Endothelial cell of umbilical vein (primary cell): Measurements from ENCODE around the gene PASK. TPM values are rescaled to one million over a fixed set of nuclear protein-coding genes. Genes with fewer than 3 reads are reported as not detected.
"Not testable (repeated sequence)": the region's sequence is repeated elsewhere in the genome, so short reads cannot be mapped to it uniquely, and the experiment has no call there.

Source experiments
- BruUV-seq: library from RNA; stranded (reverse); fragments of 400-500 nt; replicated peaks from 2 replicates; lab custom pipeline; 2021; lab: Mats Ljungman, UMichigan
- CTCF ChIA-PET: fragments of 300-600, 350-600 bp; sonication (Branson Sonifier 250); formaldehyde crosslinking; loops from one replicate; lab custom pipeline; 2021; ENCODE audit warnings: antibody characterized with exemption, inconsistent platforms; lab: Charles Lee
- POLR2A ChIA-PET: fragments of 300-600, 350-600 bp; sonication (Branson Sonifier 250); formaldehyde crosslinking; loops from one replicate; lab custom pipeline; 2021; ENCODE audit warnings: antibody characterized with exemption, inconsistent platforms; lab: Charles Lee
- DNase-seq: peaks from one replicate; pipeline ENCODE4 v3.0.0-alpha.2; 2011; ENCODE audit warnings: low read depth, low spot score
- FAIRE-seq: peaks from 2 replicates; lab custom pipeline; 2011; peaks lifted over from hg19 to GRCh38; lab: Jason Lieb, UNC
- H2AFZ ChIP-seq: 2 replicates; pipeline ENCODE4 v1.6.0; 2012; ENCODE audit warnings: low read depth, low read length, control low read depth, inconsistent platforms
- H3K27ac ChIP-seq: 2 replicates; pipeline ENCODE4 v1.5.1; 2011; ENCODE audit warnings: low read depth, mild to moderate bottlenecking, control low read depth, low read length, moderate library complexity; ENCODE audit not compliant: insufficient read depth
- H3K27me3 ChIP-seq, 2 experiments: 2 replicates each; pipeline versions ENCODE4 v1.6.0 to v1.6.1; 2011; ENCODE audit warnings: low read length in 2 of 2, mixed read lengths in 1 of 2; ENCODE audit not compliant: control insufficient read depth in 2 of 2, insufficient read depth in 2 of 2
- H3K36me3 ChIP-seq, 2 experiments: 2 replicates in 1 of 2; 3 replicates in 1 of 2; pipeline ENCODE4 v1.5.1; 2011; ENCODE audit warnings: low read length in 2 of 2, mild to moderate bottlenecking in 1 of 2, moderate library complexity in 1 of 2; ENCODE audit not compliant: control insufficient read depth in 2 of 2, insufficient read depth in 2 of 2; ENCODE audit errors: extremely low read depth in 1 of 2
- H3K4me1 ChIP-seq: 3 replicates; pipeline ENCODE4 v1.5.1; 2011; ENCODE audit warnings: mild to moderate bottlenecking, low read length; ENCODE audit not compliant: control insufficient read depth, insufficient read depth; ENCODE audit errors: extremely low read depth
- H3K4me2 ChIP-seq: 2 replicates; pipeline ENCODE4 v1.6.1; 2011; ENCODE audit warnings: low read length, control low read depth, mixed read lengths; ENCODE audit not compliant: insufficient read depth
- H3K4me3 ChIP-seq, 3 experiments: fragments of 200-600 bp in 1 of 3; sonication (generic), shearing (Covaris generic) in 1 of 3; replicated peaks in 1 of 3; 2 replicates each; pipeline ENCODE4 v1.5.1; 2011 to 2016; ENCODE audit warnings: control low read depth in 3 of 3, low read length in 3 of 3, mild to moderate bottlenecking in 2 of 3, inconsistent platforms in 1 of 3, low read depth in 1 of 3, moderate library complexity in 1 of 3; ENCODE audit not compliant: insufficient read depth in 1 of 3
- H3K79me2 ChIP-seq: 2 replicates; pipeline ENCODE4 v1.6.0; 2012; ENCODE audit warnings: low read length, inconsistent platforms; ENCODE audit not compliant: control insufficient read depth, insufficient read depth
- H3K9ac ChIP-seq: replicated peaks from 2 replicates; pipeline ENCODE3; 2011; ENCODE audit warnings: low read length, control low read depth; ENCODE audit not compliant: insufficient read depth; ENCODE audit errors: extremely low read depth
- H3K9me1 ChIP-seq: replicated peaks from 3 replicates; pipeline ENCODE4 v1.6.0; 2011; ENCODE audit warnings: mild to moderate bottlenecking, low read length; ENCODE audit not compliant: control insufficient read depth, insufficient read depth; ENCODE audit errors: extremely low read depth
- H3K9me3 ChIP-seq: replicated peaks from 2 replicates; pipeline ENCODE4 v1.5.1; 2012; ENCODE audit warnings: low read length, inconsistent platforms; ENCODE audit not compliant: control insufficient read depth, insufficient read depth
- H4K20me1 ChIP-seq: replicated peaks from 2 replicates; pipeline ENCODE3; 2011; ENCODE audit warnings: mild to moderate bottlenecking, low read length; ENCODE audit not compliant: control insufficient read depth, insufficient read depth; ENCODE audit errors: extremely low read depth
- CTCF ChIP-seq, 2 donors: IDR thresholded peaks; 1 replicate in 1 of 2; 2 replicates in 1 of 2; pipeline ENCODE4 v1.5.1; 2011; ENCODE audit warnings: low read length in 2 of 2, mild to moderate bottlenecking in 2 of 2, moderate library complexity in 2 of 2, control low read depth in 1 of 2, inconsistent platforms in 1 of 2, low read depth in 1 of 2; ENCODE audit not compliant: insufficient read depth in 1 of 2; ENCODE audit errors: extremely low read depth in 1 of 2
- EZH2 ChIP-seq: IDR thresholded peaks from 2 replicates; pipeline ENCODE4 v1.6.1; 2012; ENCODE audit warnings: borderline replicate concordance, low read depth, mild to moderate bottlenecking, moderate library complexity, low read length, inconsistent platforms; ENCODE audit not compliant: severe bottlenecking
- FOS ChIP-seq: IDR thresholded peaks from 2 replicates; pipeline ENCODE4 v1.6.1; 2011; ENCODE audit warnings: mild to moderate bottlenecking, low read length, moderate library complexity, borderline replicate concordance; ENCODE audit not compliant: insufficient read depth
- GATA2 ChIP-seq: IDR thresholded peaks from 2 replicates; pipeline ENCODE4 v1.7.0; 2011; ENCODE audit warnings: low read depth, mild to moderate bottlenecking, moderate library complexity, mixed read lengths, low read length; ENCODE audit not compliant: insufficient read length, insufficient read depth
- JUN ChIP-seq: IDR thresholded peaks from 2 replicates; pipeline ENCODE4 v1.6.1; 2011; ENCODE audit warnings: borderline replicate concordance, low read depth; ENCODE audit not compliant: insufficient read length, insufficient read depth
- MAX ChIP-seq: IDR thresholded peaks from 2 replicates; pipeline ENCODE4 v1.6.1; 2011; ENCODE audit not compliant: insufficient read depth, insufficient read length
- POLR2AphosphoS5 ChIP-seq: IDR thresholded peaks from 2 replicates; pipeline ENCODE4 v1.6.1; 2012; ENCODE audit warnings: low read depth, mild to moderate bottlenecking, control low read depth, low read length, moderate library complexity; ENCODE audit not compliant: insufficient read depth
- dilution Hi-C: fragments of 300-500 bp; cut with MboI; formaldehyde crosslinking; loops from one replicate; pipeline ENCODE4 v1.15.0; 2019; ENCODE audit warnings: low sequenced_read_pairs; ENCODE audit not compliant: extremely low pct_ligation_motif_present
- intact Hi-C: fragments of 100-400 bp; cut with micrococcal nuclease; formaldehyde crosslinking; loops from one replicate; pipeline ENCODE4 v1.10.0; 2022
- polyA plus RNA-seq, 4 experiments: library from polyadenylated mRNA; depleted of rRNA in 3 of 4; stranded (reverse) in 3 of 4; unstranded in 1 of 4; fragments of >200 nt; gene quantifications; 2 replicates each; pipeline versions ENCODE4 v1.2.1 to v1.2.3, GENCODE V29; 2011 to 2012; ENCODE audit warnings: missing spikeins in 1 of 4
- total RNA-seq: library from RNA; stranded (reverse); gene quantifications from 2 replicates; pipeline ENCODE4 v1.2.3, GENCODE V29; 2021

PASK gene
- total and polyA plus RNA-seq, 2 donors (not counting 3 experiments of a cell fraction or from before 2014, with no cell fraction given), result 5.7 to 17.3 TPM

GRCh38 chr2:241105641-241106040 is 43.6 kb downstream of the PASK start:
- Histone ChIP-seq H3K9ac (no peak overlapping the region), H3K27ac (no peak overlapping the region), H2AFZ (no peak overlapping the region), H3K36me3 (no peaks in the 10 kb centered on the region), H3K9me1 (no peaks in the 10 kb centered on the region), H3K4me1 (peaks cover 12% of the 10 kb centered on the region), H4K20me1 (no peaks in the 10 kb centered on the region), H3K4me3 (no peak overlapping the region), H3K79me2 (peaks cover 10% of the 10 kb centered on the region), H3K9me3 (no peaks in the 10 kb centered on the region), H3K4me2 (no peak overlapping the region), H3K27me3 (no peaks in the 10 kb centered on the region)
- DNase-seq, result no peak
- intact Hi-C loops (no loop called here), dilution Hi-C loops (no loop called here)
- no TSS peak for BruUV-seq
- POLR2A ChIA-PET, result no interaction called here
- CTCF ChIA-PET, result no interaction called here
- no peak for TF ChIP-seq GATA2
- no peak for TF ChIP-seq CTCF (IDR thresholded peaks at IDR 0.05; ENCODE audit: extremely low read depth in 1 of 2, insufficient read depth in 1 of 2, low read depth in 1 of 2, low read length in 2 of 2)
- TF ChIP-seq EZH2, result no peak
- TF ChIP-seq POLR2AphosphoS5, result no peak
- TF ChIP-seq MAX, result no peak
- no peak for TF ChIP-seq FOS
- no peak for TF ChIP-seq JUN
- no peak for FAIRE-seq

GRCh38 chr2:241104611-241105010 is 44.7 kb downstream of the PASK start:
- H3K9me1 ChIP-seq, H4K20me1 ChIP-seq, H3K9me3 ChIP-seq, H3K27ac ChIP-seq, DNase-seq, POLR2A ChIA-PET, H3K9ac ChIP-seq, dilution Hi-C loops, BruUV-seq, H3K27me3 ChIP-seq, H3K4me3 ChIP-seq, H2AFZ ChIP-seq, FAIRE-seq, CTCF ChIA-PET, H3K36me3 ChIP-seq, H3K4me2 ChIP-seq: not testable (repeated sequence)
- Histone ChIP-seq H3K79me2 (peaks cover 17% of the 10 kb centered on the region), H3K4me1 (peaks cover 12% of the 10 kb centered on the region)
- intact Hi-C loops, result loop anchor here (5.0 kb wide), 1 partner anchor 118 kb away; no protein-coding TSS in a partner anchor
